ENCODE data around the gene FBXW7.
A peak's percentile ranks its signal among the peaks of the same experiment; 100 is the strongest.

Gene FBXW7

GRCh38 chr4:152499344-152499743, 36.5 kb downstream of the FBXW7 start (continued):
- TF ChIP-seq ZSCAN16 (tag by site-specific recombination; IDR thresholded peaks at IDR 0.05), result no peak
- no peak for TF ChIP-seq ZNF302 (tag by site-specific recombination; IDR thresholded peaks at IDR 0.05; ENCODE audit: low read depth)
- no peak for TF ChIP-seq PBX3 (CRISPR knock-in tag; IDR thresholded peaks at IDR 0.05)
- no peak for TF ChIP-seq ZNF280D (tag by site-specific recombination; IDR thresholded peaks at IDR 0.05)
- TF ChIP-seq ZNF366 (tag by site-specific recombination; conservative IDR thresholded peaks at IDR 0.05), result no peak
- TF ChIP-seq ZNF37A (tag by site-specific recombination; IDR thresholded peaks at IDR 0.05), result no peak

GRCh38 chr4:152494020-152494419, 41.9 kb downstream of the FBXW7 start:
- TF ChIP-seq CTCF (tag by site-specific recombination; IDR thresholded peaks at IDR 0.05) (no peak), PRDM1 (tag by site-specific recombination; IDR thresholded peaks at IDR 0.05) (peak; percentile 93)
- Histone ChIP-seq H3K9me3 (ENCODE audit: control insufficient read depth, insufficient read depth, low read depth, low read length) (no peaks in the 10 kb centered on the region), H3K4me3 (ENCODE audit: low read depth, low read length) (no peak overlapping the region), H3K27ac (ENCODE audit: extremely low read depth, low read depth, low read length) (no peak overlapping the region), H3K36me3 (ENCODE audit: control insufficient read depth in 2 of 2, insufficient read depth in 1 of 2, low read length in 2 of 2) (no peaks in the 10 kb centered on the region), H3K4me1 (ENCODE audit: control insufficient read depth, insufficient read depth, low read length) (peaks cover under 1% of the 10 kb centered on the region)
- POLR2A ChIA-PET, result no interaction called here
- CTCF ChIA-PET, result no interaction called here

- no peaks in the 10 kb centered on the region for H3K36me3 ChIP-seq (ENCODE audit: control insufficient read depth in 2 of 2, insufficient read depth in 1 of 2, low read length in 2 of 2)
- no peaks in the 10 kb centered on the region for H3K9me3 ChIP-seq (ENCODE audit: control insufficient read depth, insufficient read depth, low read depth, low read length)
- 0 out of 2 replicates have a peak, but pooled peaks have one; percentile 33 for TF ChIP-seq PRDM1 (tag by site-specific recombination; IDR thresholded peaks at IDR 0.05)
- TF ChIP-seq ZBTB11 (tag by site-specific recombination; conservative IDR thresholded peaks at IDR 0.05; ENCODE audit: low read depth), result no peak
- peaks cover 17% of the 10 kb centered on the region for H3K4me1 ChIP-seq (ENCODE audit: control insufficient read depth, insufficient read depth, low read length)
- POLR2A ChIA-PET, result no interaction called here
- no peak overlapping the region for H3K4me3 ChIP-seq (ENCODE audit: low read depth, low read length)
- CTCF ChIA-PET, result no interaction called here
- H3K27ac ChIP-seq (ENCODE audit: extremely low read depth, low read depth, low read length), result no peak overlapping the region
These were observed 47.6 kb downstream of the FBXW7 start for GRCh38 chr4:152488246-152488645.
